22Rv1 (cell line): Measurements from ENCODE around the gene EXD3.

Source experiments
- CTCF ChIP-seq: fragments of 450-650 bp; IDR thresholded peaks from 2 replicates; pipeline ENCODE4 v1.5.1; 2017; ENCODE audit warnings: mild to moderate bottlenecking
- ZFX ChIP-seq: fragments of 450-650 bp; IDR thresholded peaks from 2 replicates; pipeline ENCODE4 v1.6.1; 2017; ENCODE audit warnings: antibody characterized with exemption, borderline replicate concordance

GRCh38 chr9:137465720-137466388 is 42.9 kb upstream of the EXD3 start:
- no peak for TF ChIP-seq CTCF
- TF ChIP-seq ZFX = no peak
